Measurements from ENCODE around the gene STYXL1.

- TF ChIP-seq CTCF (IDR thresholded peaks at IDR 0.05) (no peak), POLR2A (IDR thresholded peaks at IDR 0.05) (no peak)
Observed at GRCh38 chr7:76073335-76073990, 25.7 kb upstream of the STYXL1 start.
